Cardiac muscle cell (in vitro differentiated cells and primary cell): Measurements from ENCODE around the gene N4BP3. TPM values are rescaled to one million over a fixed set of nuclear protein-coding genes. Genes with fewer than 3 reads are reported as not detected.

Experiments used
- DNase-seq, 2 donors: peaks; one replicate each; pipeline versions ENCODE4 v3.0.0 to v3.0.0-alpha.2; 2010 to 2017; ENCODE audit warnings: low read depth in 1 of 2, low spot score in 1 of 2
- H3K27ac ChIP-seq: fragments of 200-600 bp; sonication (generic); 2 replicates; pipeline ENCODE4 v1.5.1; 2016
- H3K27me3 ChIP-seq: fragments of 200-600 bp; sonication (generic); 2 replicates; pipeline ENCODE4 v1.6.0; 2016; ENCODE audit warnings: control low read depth
- H3K36me3 ChIP-seq: fragments of 200-600 bp; sonication (generic); 2 replicates; pipeline ENCODE4 v1.5.1; 2016; ENCODE audit warnings: control low read depth
- H3K4me1 ChIP-seq: fragments of 200-600 bp; sonication (generic); 2 replicates; pipeline ENCODE4 v1.8.1; 2017; ENCODE audit warnings: low read depth, mild to moderate bottlenecking, mixed run types
- H3K4me3 ChIP-seq: fragments of 200-600 bp; sonication (generic); 2 replicates; pipeline ENCODE4 v1.5.1; 2016; ENCODE audit warnings: mild to moderate bottlenecking
- H3K9me3 ChIP-seq: fragments of 200-600 bp; sonication (generic); 2 replicates; pipeline ENCODE4 v1.5.1; 2017; ENCODE audit warnings: low read depth, mild to moderate bottlenecking, control low read depth
- polyA plus RNA-seq: library from polyadenylated mRNA; unstranded; fragments of >200 nt; fragmentation: Nextera tagmentation; extraction: Ambion mirVana; gene quantifications from 2 replicates; pipeline ENCODE4 v1.2.1, GENCODE V29; 2016
- total RNA-seq: library from RNA; depleted of rRNA; stranded (reverse); fragments of >200 nt; gene quantifications from 2 replicates; pipeline ENCODE4 v1.2.3, GENCODE V29; 2016
- TF ChIP-seq, protein P1 (sequence below): IDR thresholded peaks from 2 replicates; pipeline ENCODE4 v1.5.1; 2012; ENCODE audit warnings: low read depth, mild to moderate bottlenecking, low read length

N4BP3 gene
- total and polyA plus RNA-seq, 2 experiments from 2014 or later: 5.7 to 13.7 TPM

DNA sequence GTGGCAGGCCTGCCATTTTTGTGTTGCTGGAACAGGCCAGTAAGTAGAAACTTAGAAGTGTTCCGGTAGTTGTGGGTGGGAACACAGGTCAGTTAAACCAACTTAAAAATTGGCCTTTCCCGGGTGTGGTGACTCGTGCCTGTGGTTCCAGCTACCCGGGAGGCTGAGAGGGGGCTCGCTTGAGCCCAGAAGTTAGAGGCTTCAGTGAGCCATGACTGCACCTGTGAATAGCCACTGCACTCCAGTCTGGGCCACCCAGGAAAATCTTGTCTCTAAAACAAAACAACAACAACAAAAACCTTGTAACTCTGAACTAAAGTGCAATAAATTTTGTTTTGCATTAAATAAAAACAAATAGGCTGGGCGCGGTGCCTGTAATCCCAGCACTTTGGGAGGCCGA lies 41.7 kb downstream of the N4BP3 start:
- Histone ChIP-seq H3K27me3 (no peaks in the 10 kb centered on the region), H3K4me3 (no peak overlapping the region), H3K36me3 (peaks cover 5% of the 10 kb centered on the region), H3K9me3 (no peaks in the 10 kb centered on the region), H3K27ac (no peak overlapping the region), H3K4me1 (no peaks in the 10 kb centered on the region)
- no peak for DNase-seq
- TF ChIP-seq, protein P1, sequence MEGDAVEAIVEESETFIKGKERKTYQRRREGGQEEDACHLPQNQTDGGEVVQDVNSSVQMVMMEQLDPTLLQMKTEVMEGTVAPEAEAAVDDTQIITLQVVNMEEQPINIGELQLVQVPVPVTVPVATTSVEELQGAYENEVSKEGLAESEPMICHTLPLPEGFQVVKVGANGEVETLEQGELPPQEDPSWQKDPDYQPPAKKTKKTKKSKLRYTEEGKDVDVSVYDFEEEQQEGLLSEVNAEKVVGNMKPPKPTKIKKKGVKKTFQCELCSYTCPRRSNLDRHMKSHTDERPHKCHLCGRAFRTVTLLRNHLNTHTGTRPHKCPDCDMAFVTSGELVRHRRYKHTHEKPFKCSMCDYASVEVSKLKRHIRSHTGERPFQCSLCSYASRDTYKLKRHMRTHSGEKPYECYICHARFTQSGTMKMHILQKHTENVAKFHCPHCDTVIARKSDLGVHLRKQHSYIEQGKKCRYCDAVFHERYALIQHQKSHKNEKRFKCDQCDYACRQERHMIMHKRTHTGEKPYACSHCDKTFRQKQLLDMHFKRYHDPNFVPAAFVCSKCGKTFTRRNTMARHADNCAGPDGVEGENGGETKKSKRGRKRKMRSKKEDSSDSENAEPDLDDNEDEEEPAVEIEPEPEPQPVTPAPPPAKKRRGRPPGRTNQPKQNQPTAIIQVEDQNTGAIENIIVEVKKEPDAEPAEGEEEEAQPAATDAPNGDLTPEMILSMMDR: no peak

DNA sequence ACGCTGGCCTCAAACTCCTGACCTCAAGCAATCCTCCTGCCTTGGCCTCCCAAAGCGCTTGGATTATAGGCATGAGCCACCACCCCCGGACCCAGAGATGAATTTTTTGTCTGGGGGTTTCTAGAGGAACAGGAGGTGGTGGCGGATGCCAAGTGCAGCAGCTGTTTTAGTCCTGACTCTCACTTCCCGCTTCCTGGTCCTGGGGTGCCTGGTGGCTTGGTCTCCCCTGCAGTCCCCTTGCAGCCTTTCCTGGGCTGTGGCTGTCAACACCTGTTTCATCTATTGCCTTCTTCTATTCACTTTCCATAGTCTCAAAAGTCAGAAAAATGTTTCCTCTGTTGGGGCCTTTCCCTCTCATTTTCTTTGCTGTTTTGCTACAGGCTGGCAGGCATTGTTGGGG lies 46.8 kb downstream of the N4BP3 start:
- TF ChIP-seq, protein P1: no peak
- no peak overlapping the region for H3K27ac ChIP-seq
- H3K9me3 ChIP-seq: no peaks in the 10 kb centered on the region
- H3K27me3 ChIP-seq: peaks cover 17% of the 10 kb centered on the region
- H3K4me1 ChIP-seq: no peaks in the 10 kb centered on the region
- no peak overlapping the region for H3K4me3 ChIP-seq
- DNase-seq: no peak
- no peaks in the 10 kb centered on the region for H3K36me3 ChIP-seq

DNA sequence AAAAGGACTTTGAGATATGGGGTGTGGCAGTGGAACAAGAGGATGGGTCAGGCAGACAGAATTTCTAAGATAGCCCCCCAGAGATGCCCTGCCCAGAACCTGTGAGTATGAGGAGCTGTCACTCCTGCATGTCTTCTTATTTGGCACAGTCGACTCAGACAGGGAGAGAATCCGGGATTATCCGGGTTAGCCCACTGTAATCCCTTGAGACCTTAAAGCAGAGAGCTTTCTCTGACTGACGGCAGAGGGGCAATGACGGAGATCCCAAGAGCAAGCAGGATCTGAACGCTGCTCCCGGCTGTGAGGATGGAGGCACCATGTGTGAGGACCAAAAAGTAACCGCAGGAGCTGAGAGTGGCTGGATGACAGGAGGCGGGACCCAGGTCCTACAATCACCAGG lies 49.1 kb downstream of the N4BP3 start:
- Histone ChIP-seq H3K9me3 (no peaks in the 10 kb centered on the region), H3K4me3 (no peak overlapping the region), H3K27ac (no peak overlapping the region), H3K36me3 (no peaks in the 10 kb centered on the region), H3K27me3 (peaks cover 17% of the 10 kb centered on the region), H3K4me1 (no peaks in the 10 kb centered on the region)
- TF ChIP-seq, protein P1: no peak
- no peak for DNase-seq

DNA sequence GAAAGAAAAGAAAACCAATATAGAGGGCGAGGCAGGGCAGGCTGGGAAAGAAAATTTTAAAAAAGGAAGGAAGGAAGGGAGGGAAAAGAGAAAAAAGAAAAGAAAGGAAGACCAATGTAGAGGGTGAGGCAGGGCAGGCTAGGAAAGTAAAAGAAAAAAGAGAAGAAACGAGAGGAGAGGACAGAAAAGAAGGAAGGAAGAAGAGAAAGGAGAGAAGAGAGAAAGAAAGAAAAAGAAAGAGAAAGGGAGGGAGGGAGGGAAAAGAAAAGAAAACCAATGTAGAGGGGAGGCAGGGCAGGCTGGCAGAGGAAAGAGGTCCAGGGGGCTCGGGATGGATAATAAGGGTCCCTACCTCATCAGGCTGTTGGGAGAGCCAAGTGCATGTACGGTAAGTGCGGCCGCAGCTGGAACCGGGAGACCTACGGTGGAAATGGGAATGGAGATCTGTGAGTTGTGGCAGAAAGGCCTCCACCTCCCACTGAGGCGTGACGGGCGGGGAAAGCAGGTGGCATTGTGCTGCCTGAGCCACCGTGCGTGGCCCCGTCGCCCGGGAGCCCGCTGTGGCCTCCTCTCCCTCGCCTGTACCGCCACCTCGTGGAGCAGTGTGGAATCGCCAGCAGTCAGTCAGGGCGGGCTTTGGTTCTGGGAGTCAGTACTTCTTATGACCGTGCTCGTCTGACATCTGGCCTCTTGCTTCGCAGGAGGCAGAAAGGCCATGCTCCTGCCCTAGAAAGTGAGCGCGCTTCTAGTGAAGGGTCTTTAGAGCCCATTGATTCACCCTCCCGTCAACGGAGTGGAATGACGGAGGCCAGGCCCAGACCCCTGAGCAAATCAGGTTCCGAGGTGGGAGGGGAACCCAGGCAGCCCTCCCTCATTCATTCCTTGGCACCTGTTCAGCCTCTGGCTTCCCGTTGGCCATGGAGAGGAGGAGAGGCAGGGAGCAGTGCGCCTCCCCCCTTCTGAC lies 50.7 kb downstream of the N4BP3 start:
- TF ChIP-seq, protein P1: peak; percentile 99
- DNase-seq: peak; percentile 78 to 86
- Histone ChIP-seq H3K27ac (no peak overlapping the region), H3K27me3 (peaks cover 17% of the 10 kb centered on the region), H3K36me3 (no peaks in the 10 kb centered on the region), H3K4me3 (no peak overlapping the region), H3K9me3 (no peaks in the 10 kb centered on the region), H3K4me1 (no peaks in the 10 kb centered on the region)

DNA sequence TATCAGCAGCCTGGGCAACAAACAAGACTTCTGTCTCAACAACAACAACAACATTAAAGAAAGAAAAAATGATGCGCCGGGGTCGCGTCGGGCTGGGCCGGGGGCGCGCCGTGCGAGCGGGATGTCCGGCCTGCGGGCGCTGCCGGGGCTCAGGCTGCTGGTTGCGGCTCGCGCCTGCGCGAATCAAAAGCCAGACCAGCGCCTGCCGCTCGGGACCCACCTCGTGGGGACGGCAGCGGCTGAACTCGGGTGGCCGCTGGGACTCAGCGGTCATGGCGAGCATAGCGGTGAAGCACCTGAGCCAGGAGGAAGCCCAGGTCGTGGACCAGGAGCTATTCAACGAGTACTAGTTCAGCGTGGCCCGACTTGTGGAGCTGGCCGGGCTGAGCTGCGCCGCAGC lies 52.2 kb downstream of the N4BP3 start:
- H3K4me1 ChIP-seq: no peaks in the 10 kb centered on the region
- no peak overlapping the region for H3K27ac ChIP-seq
- H3K36me3 ChIP-seq: no peaks in the 10 kb centered on the region
- H3K9me3 ChIP-seq: no peaks in the 10 kb centered on the region
- TF ChIP-seq, protein P1: no peak
- no peak for DNase-seq
- peaks cover 17% of the 10 kb centered on the region for H3K27me3 ChIP-seq
- H3K4me3 ChIP-seq: no peak overlapping the region
